Hematopoietic multipotent progenitor cell treated with erythropoietin and hydrocortisone succinate and interleukin-3 and kit ligand, for 8 days (in vitro differentiated cells): Measurements from ENCODE around the gene LNX1.

ENCODE experiments used
- DNase-seq: peaks from one replicate; pipeline ENCODE4 v3.0.0-alpha.2; 2015

Gene LNX1

DNA sequence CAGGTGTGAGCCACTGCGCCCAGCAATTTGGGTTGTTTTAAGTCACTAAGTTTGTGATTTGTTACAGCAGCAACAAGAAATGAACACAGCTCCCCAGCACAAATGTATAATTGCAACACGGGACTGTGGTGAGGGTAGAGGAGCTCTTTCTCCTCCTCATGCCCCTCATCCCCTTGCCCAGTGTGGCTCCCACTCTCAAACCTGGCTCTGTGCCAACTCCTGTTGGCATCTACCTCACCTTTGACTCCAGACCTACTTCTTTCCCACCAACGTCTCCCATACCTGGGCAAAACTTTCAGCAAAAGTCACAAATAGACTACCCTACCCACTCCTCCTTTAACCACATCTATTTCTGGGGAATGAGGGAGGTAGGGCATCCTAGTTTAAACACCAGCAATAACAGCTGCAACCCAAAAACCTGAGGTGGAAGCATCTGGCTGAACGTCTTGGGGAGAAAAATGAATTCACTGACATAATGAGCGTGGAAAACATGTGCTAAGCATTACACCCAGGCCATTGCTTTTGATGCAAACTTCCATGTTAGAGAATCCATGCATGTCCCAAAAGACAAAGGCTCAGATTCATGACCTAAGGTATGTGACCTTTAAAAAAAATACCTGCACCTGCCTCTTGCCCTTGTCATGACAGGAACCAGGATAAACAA is 19.2 kb downstream of the LNX1 start:
- DNase-seq, result no peak

- DNase-seq, result no peak
Observed at GRCh38 chr4:53563824-53564223, 27.5 kb downstream of the LNX1 start.

DNA sequence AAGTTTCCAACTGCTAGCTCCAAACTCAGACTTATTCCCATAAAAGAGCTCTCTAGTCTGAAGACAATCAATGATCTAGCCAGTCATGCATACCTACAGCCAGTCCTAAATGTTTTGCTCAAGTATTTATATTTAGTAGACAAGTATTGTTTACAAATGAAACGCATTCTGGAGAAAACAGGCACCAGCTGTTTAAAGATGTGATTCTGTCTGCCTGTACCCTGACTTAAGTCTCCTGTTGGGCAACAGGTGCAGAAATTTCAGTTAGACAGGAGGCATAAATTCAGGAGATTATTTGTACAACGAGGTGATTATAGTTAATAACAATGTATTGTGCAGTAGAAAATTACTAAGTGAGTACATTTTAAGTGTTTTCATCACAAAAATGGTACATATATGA is 28.9 kb downstream of the LNX1 start:
- no peak for DNase-seq

- DNase-seq, result no peak
Observed at GRCh38 chr4:53559021-53559620, 32.2 kb downstream of the LNX1 start.

- DNase-seq, result no peak
Observed at GRCh38 chr4:53558065-53558801, 33.1 kb downstream of the LNX1 start.

DNA sequence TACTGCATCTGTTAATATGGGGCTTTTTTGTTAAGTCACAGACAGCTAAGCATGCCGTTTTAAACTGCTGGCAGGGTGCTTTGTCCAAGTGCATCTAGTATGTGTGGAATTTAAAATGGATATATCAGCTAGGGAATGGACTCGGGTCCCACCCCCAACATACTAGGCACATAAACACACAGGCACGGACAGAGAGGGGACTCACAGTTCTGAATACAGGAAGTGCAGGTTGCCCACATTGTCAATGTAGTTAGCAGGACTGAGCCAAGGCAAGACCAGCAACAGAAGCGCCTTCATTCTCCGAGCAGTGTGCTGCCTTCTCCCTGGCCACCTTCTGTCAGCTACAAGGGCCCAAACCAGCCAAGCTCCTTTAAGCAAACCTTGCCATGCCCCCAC is 33.6 kb downstream of the LNX1 start:
- DNase-seq, result no peak

GRCh38 chr4:53556651-53557050 is 34.6 kb downstream of the LNX1 start:
- DNase-seq, result no peak

DNA sequence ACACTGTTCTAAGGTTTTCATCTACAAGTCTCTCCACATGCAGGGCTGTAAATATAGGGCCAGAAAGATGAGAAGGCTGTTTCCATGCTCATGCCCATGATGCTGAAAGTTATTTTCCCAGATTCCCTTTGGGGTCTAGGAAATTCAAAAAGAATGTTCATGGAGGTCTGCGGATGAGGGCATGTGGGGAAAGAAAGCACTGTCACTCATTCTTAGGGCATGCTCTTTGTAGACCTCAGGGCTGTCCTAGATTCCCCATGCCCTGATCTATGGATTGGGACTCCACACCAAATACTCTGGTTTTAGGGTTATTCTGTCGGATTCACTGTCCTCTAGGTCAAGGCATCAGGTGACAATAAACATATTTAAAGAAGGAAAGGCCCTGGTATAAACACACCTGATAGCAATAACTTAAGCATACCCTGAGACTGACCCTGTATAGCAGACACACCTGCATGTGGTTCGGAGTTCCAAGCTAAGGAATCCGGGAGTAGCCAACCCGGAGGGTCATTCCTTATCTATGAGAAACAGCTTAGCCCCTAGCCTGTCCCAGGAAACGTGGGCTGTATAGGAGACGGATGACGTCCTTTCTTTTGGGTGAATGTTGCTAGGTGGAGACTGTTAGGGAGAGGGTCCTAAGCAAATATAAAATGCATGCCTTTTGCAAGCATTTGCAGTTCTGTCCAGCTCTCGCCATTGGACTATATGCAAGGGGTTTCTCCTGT is 37.6 kb downstream of the LNX1 start:
- no peak for DNase-seq

DNA sequence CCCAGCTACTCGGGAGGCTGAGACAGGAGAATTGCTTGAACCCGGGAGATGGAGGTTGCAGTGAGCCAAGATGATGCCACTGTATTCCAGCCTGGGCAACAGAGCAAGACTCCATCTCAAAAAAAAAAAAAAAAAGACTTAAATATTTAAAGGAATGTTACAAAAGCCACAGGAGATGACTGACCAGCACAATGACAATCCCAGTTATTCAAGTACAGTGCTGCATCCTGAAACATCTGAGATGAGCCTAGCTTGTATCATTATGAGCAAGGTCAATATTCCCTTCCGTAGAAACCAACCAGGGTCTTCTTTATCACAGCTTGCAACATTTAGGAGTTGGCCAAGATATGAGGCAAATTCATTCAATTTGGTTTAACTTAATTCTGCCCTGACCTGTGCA is 38.6 kb downstream of the LNX1 start:
- no peak for DNase-seq

GRCh38 chr4:53551958-53552357 is 39.3 kb downstream of the LNX1 start:
- no peak for DNase-seq

GRCh38 chr4:53551281-53551864 is 39.9 kb downstream of the LNX1 start:
- DNase-seq, result no peak

- DNase-seq, result no peak
Observed at GRCh38 chr4:53548662-53549061, 42.6 kb downstream of the LNX1 start.

- DNase-seq, result no peak
Observed at GRCh38 chr4:53547983-53548382, 43.3 kb downstream of the LNX1 start.

DNA sequence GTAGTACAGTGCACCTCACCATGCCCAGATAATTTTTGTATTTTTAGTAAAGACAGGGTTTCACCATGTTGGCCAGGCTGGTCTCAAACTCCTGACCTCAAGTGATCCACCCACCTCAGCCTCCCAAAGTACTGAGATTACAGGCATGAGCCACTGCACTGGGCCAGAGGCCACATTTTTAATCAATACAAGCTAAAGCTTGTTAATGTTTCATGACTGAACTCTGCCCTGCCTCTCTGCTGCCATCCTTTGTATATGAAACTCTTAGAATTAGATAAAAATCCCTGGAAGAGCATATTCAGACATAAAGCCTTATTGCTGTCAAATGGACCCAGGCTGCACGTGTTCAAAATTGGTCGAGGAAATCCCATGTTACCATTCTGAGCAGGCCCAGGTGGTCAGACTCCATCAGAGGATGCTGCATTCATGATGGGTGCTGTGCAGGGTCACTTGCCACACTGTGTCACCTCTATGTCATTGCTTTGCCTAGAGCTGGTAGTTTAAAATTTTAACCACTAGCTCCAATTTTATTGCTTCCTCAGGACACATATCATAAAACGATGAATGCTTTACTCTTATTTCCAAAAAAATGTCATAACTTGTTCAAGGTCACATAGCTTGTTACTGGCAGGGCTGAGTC is 45.2 kb downstream of the LNX1 start:
- DNase-seq, result no peak

DNA sequence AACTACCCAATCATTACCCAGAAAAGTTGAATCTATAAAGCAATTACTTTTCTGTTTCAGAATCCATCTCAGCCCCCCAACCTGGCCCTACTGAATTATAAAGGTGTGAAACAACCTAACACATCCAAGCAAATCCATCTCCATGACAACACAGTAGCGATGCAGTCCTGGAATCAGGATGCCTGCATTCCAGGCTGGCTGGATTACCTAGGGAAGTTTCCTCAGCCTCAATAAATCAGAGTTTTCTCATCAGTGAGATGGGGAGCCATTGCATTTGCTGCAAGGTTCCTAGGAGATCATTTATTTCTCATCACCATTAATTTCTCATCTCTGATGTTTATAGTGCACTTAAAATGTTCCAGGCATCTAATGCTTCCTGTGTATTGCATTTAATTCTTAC is 46.0 kb downstream of the LNX1 start:
- DNase-seq, result no peak

DNA sequence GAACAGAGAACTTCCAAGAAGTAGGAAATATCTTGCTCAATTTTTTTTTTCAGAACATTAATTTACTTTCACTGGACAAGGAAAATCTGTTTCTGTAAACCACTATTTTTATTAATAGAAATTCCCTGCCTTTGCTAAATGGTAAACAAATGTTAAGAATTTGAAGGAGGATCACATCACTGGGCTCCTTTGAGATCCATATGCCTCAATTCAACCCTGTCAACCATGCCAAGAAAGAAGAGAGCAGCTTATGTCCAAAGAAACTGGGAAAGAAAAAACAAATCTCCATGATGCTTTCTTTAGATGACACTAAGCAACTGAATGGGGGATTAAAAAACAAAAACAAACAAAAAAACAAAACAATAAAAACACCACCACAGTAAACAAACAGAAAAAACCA is 47.7 kb downstream of the LNX1 start:
- no peak for DNase-seq

- DNase-seq, result no peak
Observed at GRCh38 chr4:53541577-53542206, 49.6 kb downstream of the LNX1 start.

DNA sequence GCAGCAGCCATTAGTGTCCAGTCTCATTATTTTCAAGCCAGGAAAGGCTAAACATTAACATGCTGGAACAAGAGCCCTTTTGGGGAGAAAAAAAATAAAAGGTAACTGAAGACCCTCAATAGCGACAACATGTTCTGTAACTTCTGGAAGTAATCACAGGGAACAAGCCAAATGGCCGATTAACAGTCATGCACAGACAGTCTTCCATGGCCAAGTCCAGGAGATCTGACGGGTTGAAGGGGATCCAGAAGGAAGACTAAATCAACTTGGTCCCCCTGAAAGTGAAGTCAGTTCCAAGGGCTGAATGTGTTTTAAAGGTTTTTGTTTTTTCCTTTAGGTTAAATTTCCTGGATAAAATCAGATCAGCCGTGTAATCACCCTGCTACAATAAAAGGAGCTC is 52.5 kb downstream of the LNX1 start:
- DNase-seq, result no peak

GRCh38 chr4:53537606-53538005 is 53.7 kb downstream of the LNX1 start:
- no peak for DNase-seq

DNA sequence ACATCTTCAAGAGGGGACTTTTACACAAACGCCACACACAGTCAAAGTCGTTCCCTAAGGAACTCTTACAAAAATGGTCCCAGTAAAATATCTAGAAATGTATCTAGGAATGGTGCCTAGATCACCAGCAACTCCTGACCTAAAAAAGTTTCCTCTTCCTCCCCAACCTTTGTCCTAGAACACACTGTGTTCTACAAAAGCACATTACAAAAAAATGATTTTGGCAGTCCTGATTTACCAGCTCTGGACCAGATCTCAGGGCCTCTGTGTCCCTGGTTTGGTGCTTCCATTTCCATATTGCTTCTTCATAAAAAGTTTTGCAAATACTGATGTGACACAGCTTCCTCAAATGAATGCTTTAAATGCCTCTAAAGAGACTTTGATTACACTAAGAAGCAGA is 55.0 kb downstream of the LNX1 start:
- DNase-seq, result no peak

DNA sequence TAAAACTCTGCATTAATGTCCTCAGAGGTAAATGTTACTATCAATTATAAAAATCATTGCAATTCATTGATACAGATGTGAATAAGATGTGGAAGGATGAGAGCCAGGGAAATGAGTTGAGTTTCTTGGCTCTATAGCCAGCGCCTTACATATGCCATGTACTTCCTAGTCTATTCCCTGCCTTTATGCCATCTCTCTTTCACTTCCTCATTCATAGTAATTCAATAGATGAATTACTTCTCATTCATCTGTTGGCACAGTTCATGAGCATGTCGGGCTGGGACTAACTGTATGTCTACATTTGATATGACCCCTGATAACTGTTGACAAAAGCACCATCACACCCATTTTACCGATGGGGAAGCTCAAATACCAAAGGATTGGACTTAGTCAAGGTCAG is 55.7 kb downstream of the LNX1 start:
- no peak for DNase-seq

DNA sequence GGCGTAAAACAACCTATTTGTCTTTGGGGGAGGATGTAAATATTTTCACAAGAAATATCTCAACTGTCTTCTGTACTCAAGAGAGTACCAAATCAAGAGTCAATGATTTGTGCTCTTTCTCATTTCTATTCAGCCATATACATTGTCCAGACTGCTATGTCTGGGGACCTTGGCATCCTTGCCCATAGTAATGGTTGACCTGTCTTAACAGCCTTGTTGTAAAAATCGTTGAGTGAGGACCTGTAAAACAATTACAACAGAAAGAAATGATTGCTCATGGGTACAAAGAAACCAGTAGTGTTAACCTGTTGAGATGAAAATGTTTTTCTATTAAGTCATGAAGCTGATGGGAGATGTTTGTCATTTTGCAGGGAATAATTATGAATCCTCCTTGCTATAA is 56.6 kb downstream of the LNX1 start:
- no peak for DNase-seq
